CD4-positive, alpha-beta T cell treated with Interleukin-12 subunit alpha and Interleukin-12 subunit beta, for 1 hour (primary cell): ENCODE measurements around the gene GLIS1.

Experiments
- DNase-seq: peaks from one replicate; pipeline ENCODE4 v3.0.0-alpha.2; 2020

GLIS1 gene

GRCh38 chr1:53590531-53591515 is 148.1 kb downstream of the GLIS1 start:
- DNase-seq: no peak

- no peak for DNase-seq
Observed at GRCh38 chr1:53590104-53590503, 148.9 kb downstream of the GLIS1 start.

- no peak for DNase-seq
Observed at GRCh38 chr1:53589043-53589887, 149.7 kb downstream of the GLIS1 start.

- DNase-seq: no peak
Observed at GRCh38 chr1:53588053-53588779, 150.7 kb downstream of the GLIS1 start.

- DNase-seq: no peak
Observed at GRCh38 chr1:53587252-53587988, 151.5 kb downstream of the GLIS1 start.

GRCh38 chr1:53586765-53587164 is 152.2 kb downstream of the GLIS1 start:
- no peak for DNase-seq

- no peak for DNase-seq
Observed at GRCh38 chr1:53585565-53585964, 153.4 kb downstream of the GLIS1 start.

GRCh38 chr1:53585129-53585528 is 153.8 kb downstream of the GLIS1 start:
- peak; percentile 66 for DNase-seq

GRCh38 chr1:53584777-53585107 is 154.2 kb downstream of the GLIS1 start:
- DNase-seq: no peak

- no peak for DNase-seq
Observed at GRCh38 chr1:53583868-53584776, 154.8 kb downstream of the GLIS1 start.

GRCh38 chr1:53583021-53583867 is 155.7 kb downstream of the GLIS1 start:
- no peak for DNase-seq

- peak; percentile 45 for DNase-seq
Observed at GRCh38 chr1:53582211-53583020, 156.5 kb downstream of the GLIS1 start.

- no peak for DNase-seq
Observed at GRCh38 chr1:53581476-53581875, 157.5 kb downstream of the GLIS1 start.

GRCh38 chr1:53580739-53581475 is 158.1 kb downstream of the GLIS1 start:
- DNase-seq: no peak

- DNase-seq: no peak
Observed at GRCh38 chr1:53580009-53580400, 159.0 kb downstream of the GLIS1 start.

- DNase-seq: no peak
Observed at GRCh38 chr1:53579221-53580008, 159.5 kb downstream of the GLIS1 start.

GRCh38 chr1:53578358-53578757 is 160.6 kb downstream of the GLIS1 start:
- DNase-seq: no peak

- DNase-seq: no peak
Observed at GRCh38 chr1:53577761-53578100, 161.2 kb downstream of the GLIS1 start.
